CD4-positive, alpha-beta T cell treated with Interleukin-12 subunit alpha and Interleukin-12 subunit beta, for 1 hour (primary cell): ENCODE data around the gene DUSP3.
"Not testable (repeated sequence)": the region's sequence is repeated elsewhere in the genome, so short reads cannot be mapped to it uniquely, and the experiment has no call there.

ENCODE experiments used
- DNase-seq: peaks from one replicate; pipeline ENCODE4 v3.0.0-alpha.2; 2020

Gene DUSP3

GRCh38 chr17:43800736-43801135, 22.0 kb upstream of the DUSP3 start:
- no peak for DNase-seq

GRCh38 chr17:43799047-43799446, 20.3 kb upstream of the DUSP3 start:
- no peak for DNase-seq

GRCh38 chr17:43798024-43798423, 19.2 kb upstream of the DUSP3 start:
- not testable (repeated sequence) for DNase-seq

GRCh38 chr17:43792668-43793067, 13.9 kb upstream of the DUSP3 start:
- not testable (repeated sequence) for DNase-seq

GRCh38 chr17:43791589-43791988, 12.8 kb upstream of the DUSP3 start:
- DNase-seq = peak; percentile 25

- no peak for DNase-seq
Observed at GRCh38 chr17:43790311-43790940, 11.6 kb upstream of the DUSP3 start.

GRCh38 chr17:43789482-43789881, 10.7 kb upstream of the DUSP3 start:
- DNase-seq = no peak

GRCh38 chr17:43788540-43788939, 9.8 kb upstream of the DUSP3 start:
- no peak for DNase-seq

GRCh38 chr17:43787728-43788127, 9.0 kb upstream of the DUSP3 start:
- no peak for DNase-seq

GRCh38 chr17:43784628-43785101, 5.9 kb upstream of the DUSP3 start:
- no peak for DNase-seq

GRCh38 chr17:43784068-43784467, 5.3 kb upstream of the DUSP3 start:
- no peak for DNase-seq

GRCh38 chr17:43782913-43783680, 4.3 kb upstream of the DUSP3 start:
- no peak for DNase-seq

GRCh38 chr17:43780135-43780534, 1.4 kb upstream of the DUSP3 start, which contains the start of gene CFAP97D1:
CFAP97D1 (plus strand) TSS chr17:43780435; CDS start chr17:43780463, 28 bp downstream.
- no peak for DNase-seq

GRCh38 chr17:43779145-43780125, 658 bp upstream of the DUSP3 start:
- no peak for DNase-seq

GRCh38 chr17:43774304-43775250, 4.2 kb downstream of the DUSP3 start:
- no peak for DNase-seq

GRCh38 chr17:43772877-43773648, 5.7 kb downstream of the DUSP3 start:
- no peak for DNase-seq

GRCh38 chr17:43771463-43771862, 7.3 kb downstream of the DUSP3 start:
- DNase-seq = no peak

- DNase-seq = no peak
Observed at GRCh38 chr17:43770957-43771356, 7.8 kb downstream of the DUSP3 start.

- no peak for DNase-seq
Observed at GRCh38 chr17:43769859-43770258, 8.9 kb downstream of the DUSP3 start.

GRCh38 chr17:43769426-43769825, 9.4 kb downstream of the DUSP3 start:
- no peak for DNase-seq

GRCh38 chr17:43768943-43769342, 9.8 kb downstream of the DUSP3 start:
- DNase-seq = no peak
